ENCODE measurements around the gene C6orf89. TPM values are rescaled to one million over a fixed set of nuclear protein-coding genes. Genes with fewer than 3 reads are reported as not detected.

The C6orf89 gene
- total RNA-seq, 4 donors from 2014 or later: 25.6 to 39.1 (median 28.9) TPM

- no peaks in the 10 kb centered on the region for H3K9me3 ChIP-seq
- H3K4me1 ChIP-seq: no peaks in the 10 kb centered on the region
- TF ChIP-seq CTCF (IDR thresholded peaks at IDR 0.05): no peak
- no peak for TF ChIP-seq POLR2A (IDR thresholded peaks at IDR 0.05)
- no peak overlapping the region for H3K4me3 ChIP-seq
- no peak for DNase-seq
- peaks cover 0 to 7% (median 0%) of the 10 kb centered on the region in 3 donors for H3K36me3 ChIP-seq
- H3K27me3 ChIP-seq: no peaks in the 10 kb centered on the region
- H3K27ac ChIP-seq: no peak overlapping the region
Measured at GRCh38 chr6:36862848-36863382, 22.8 kb upstream of the C6orf89 start.

GRCh38 chr6:36863670-36864540 is 21.8 kb upstream of the C6orf89 start:
- no peaks in the 10 kb centered on the region for H3K4me1 ChIP-seq
- no peak for TF ChIP-seq POLR2A (IDR thresholded peaks at IDR 0.05)
- no peak for TF ChIP-seq CTCF (IDR thresholded peaks at IDR 0.05)
- H3K9me3 ChIP-seq: no peaks in the 10 kb centered on the region
- no peak overlapping the region for H3K4me3 ChIP-seq
- H3K27ac ChIP-seq: no peak overlapping the region
- no peaks in the 10 kb centered on the region for H3K27me3 ChIP-seq
- peaks cover 0 to 7% (median 0%) of the 10 kb centered on the region in 3 donors for H3K36me3 ChIP-seq
- DNase-seq: no peak

GRCh38 chr6:36865835-36866234 is 19.9 kb upstream of the C6orf89 start:
- TF ChIP-seq POLR2A (IDR thresholded peaks at IDR 0.05): no peak
- TF ChIP-seq CTCF (IDR thresholded peaks at IDR 0.05): no peak
- H3K36me3 ChIP-seq: peaks cover 0 to 7% (median 0%) of the 10 kb centered on the region in 3 donors
- DNase-seq: no peak
- H3K9me3 ChIP-seq: no peaks in the 10 kb centered on the region
- H3K4me3 ChIP-seq: no peak overlapping the region
- H3K27me3 ChIP-seq: no peaks in the 10 kb centered on the region
- H3K27ac ChIP-seq: no peak overlapping the region
- H3K4me1 ChIP-seq: no peaks in the 10 kb centered on the region

GRCh38 chr6:36867471-36868224 is 18.1 kb upstream of the C6orf89 start:
- H3K27ac ChIP-seq: no peak overlapping the region
- TF ChIP-seq POLR2A (IDR thresholded peaks at IDR 0.05) (no peak), CTCF (IDR thresholded peaks at IDR 0.05) (no peak)

GRCh38 chr6:36871686-36872085 is 14.1 kb upstream of the C6orf89 start:
- no peaks in the 10 kb centered on the region for H3K27me3 ChIP-seq
- TF ChIP-seq CTCF (IDR thresholded peaks at IDR 0.05): no peak
- TF ChIP-seq POLR2A (IDR thresholded peaks at IDR 0.05): no peak
- no peak overlapping the region for H3K4me3 ChIP-seq
- no peak overlapping the region for H3K27ac ChIP-seq
- H3K9me3 ChIP-seq: no peaks in the 10 kb centered on the region
- DNase-seq: no peak
- H3K4me1 ChIP-seq: peaks cover 0 to 19% (median 5%) of the 10 kb centered on the region in 4 donors
- peaks cover 0 to 7% (median 0%) of the 10 kb centered on the region in 3 donors for H3K36me3 ChIP-seq

More at GRCh38 chr6:36867471-36868224, 18.1 kb upstream of the C6orf89 start:
- peaks cover 0 to 7% (median 0%) of the 10 kb centered on the region in 3 donors for H3K36me3 ChIP-seq
- H3K4me3 ChIP-seq: no peak overlapping the region
- H3K9me3 ChIP-seq: no peaks in the 10 kb centered on the region
- H3K4me1 ChIP-seq: no peaks in the 10 kb centered on the region
- H3K27me3 ChIP-seq: no peaks in the 10 kb centered on the region
- no peak for DNase-seq

Measured in Peyer's patch (tissue), 4 donors.